BJ (cell line): ENCODE data around the gene U2SURP. TPM values are rescaled to one million over a fixed set of nuclear protein-coding genes. Genes with fewer than 3 reads are reported as not detected.
A peak's percentile ranks its signal among the peaks of the same experiment; 100 is the strongest.
"Not testable (repeated sequence)": the region's sequence is repeated elsewhere in the genome, so short reads cannot be mapped to it uniquely, and the experiment has no call there.

Source experiments
- CTCF ChIA-PET: fragments of 350-600 bp; formaldehyde crosslinking; extraction: SDS; loops from one replicate; lab custom pipeline; 2021; ENCODE audit warnings: antibody characterized with exemption, inconsistent platforms; lab: Yijun Ruan, JAX
- POLR2A ChIA-PET: fragments of 300-600 bp; sonication (Branson Sonifier 250); formaldehyde crosslinking; extraction: SDS; loops from one replicate; lab custom pipeline; 2021; ENCODE audit warnings: antibody characterized with exemption; lab: Charles Lee
- DNase-seq: peaks from one replicate; pipeline ENCODE4 v3.0.0-alpha.2; 2011; ENCODE audit warnings: low read depth
- H3K27me3 ChIP-seq: 2 replicates; pipeline ENCODE4 v1.6.0; 2011; ENCODE audit warnings: low read length; ENCODE audit not compliant: control insufficient read depth, insufficient read depth
- H3K36me3 ChIP-seq: 2 replicates; pipeline ENCODE4 v1.5.1; 2011; ENCODE audit warnings: low read length; ENCODE audit not compliant: control insufficient read depth, insufficient read depth
- H3K4me3 ChIP-seq: 2 replicates; pipeline ENCODE4 v1.5.1; 2011; ENCODE audit warnings: low read depth, mild to moderate bottlenecking, control low read depth, low read length
- CTCF ChIP-seq: IDR thresholded peaks from 2 replicates; pipeline ENCODE4 v1.5.1; 2011; ENCODE audit warnings: low read depth, mild to moderate bottlenecking, control low read depth, inconsistent platforms, low read length, moderate library complexity; ENCODE audit not compliant: insufficient read depth
- polyA plus RNA-seq: library from polyadenylated mRNA; depleted of rRNA; stranded (reverse); fragments of >200 nt; gene quantifications from 2 replicates; pipeline ENCODE4 v1.2.3, GENCODE V29; 2011

The U2SURP gene
- polyA plus RNA-seq, 1 experiment: 22.6 TPM

DNA sequence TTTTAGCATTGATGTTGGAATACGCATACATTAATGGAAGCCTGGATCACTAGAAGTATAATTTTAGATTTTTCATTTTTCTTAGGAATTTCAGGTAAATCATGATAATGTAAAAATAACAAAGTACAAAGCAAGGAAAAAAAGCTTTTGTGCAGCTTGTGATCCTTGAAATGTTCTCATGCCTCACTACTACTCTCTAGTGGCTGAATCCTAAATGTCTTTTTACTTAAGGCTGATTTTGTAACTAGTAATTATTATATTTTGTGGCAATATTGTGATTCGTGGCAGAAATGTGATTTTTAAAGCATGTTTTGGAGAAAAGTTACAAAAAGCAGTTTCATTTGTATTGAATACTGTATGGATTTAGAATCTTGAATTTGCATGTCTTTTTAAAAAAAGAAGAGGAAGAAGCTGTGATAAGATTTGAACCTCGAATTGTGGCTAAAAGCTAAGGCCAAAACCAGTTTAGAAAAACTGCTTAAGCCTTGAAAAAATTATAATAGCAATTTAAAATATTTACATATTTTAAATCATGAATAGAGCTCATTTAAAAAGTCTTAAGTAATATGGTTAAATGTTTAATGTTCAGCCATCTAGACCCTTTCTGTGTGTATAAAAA lies 39.0 kb downstream of the U2SURP start:
- Histone ChIP-seq H3K27me3 (no peaks in the 10 kb centered on the region), H3K4me3 (no peak overlapping the region), H3K36me3 (peaks cover 2% of the 10 kb centered on the region)
- peak; percentile 57 for TF ChIP-seq CTCF
- ChIA-PET POLR2A (no interaction called here), CTCF (interaction anchor here (0.5 to 1.9 kb wide), 5 partner anchors 10 to 634 kb away, joined by 3 to 7 read pairs (median 3); no protein-coding TSS in a partner anchor)
- DNase-seq: no peak

GRCh38 chr3:143041903-143042302 lies 40.5 kb downstream of the U2SURP start:
- POLR2A ChIA-PET: interaction anchor here (0.7 kb wide), 1 partner anchor 29 kb away, joined by 3 read pairs; no protein-coding TSS in a partner anchor
- CTCF ChIA-PET: interaction anchor here (1.4 to 1.8 kb wide), 2 partner anchors 11 to 633 kb away, joined by 3 to 6 read pairs; no protein-coding TSS in a partner anchor
- DNase-seq: no peak
- TF ChIP-seq CTCF: no peak
- no peak overlapping the region for H3K4me3 ChIP-seq
- H3K36me3 ChIP-seq: no peaks in the 10 kb centered on the region; the same call in 1 of the 2 replicates
- H3K27me3 ChIP-seq: no peaks in the 10 kb centered on the region

- ChIA-PET CTCF (no interaction called here), POLR2A (no interaction called here)
- H3K27me3 ChIP-seq: no peaks in the 10 kb centered on the region
- H3K4me3 ChIP-seq: no peak overlapping the region
- no peaks in the 10 kb centered on the region; the same call in 1 of the 2 replicates for H3K36me3 ChIP-seq
- DNase-seq: no peak
- TF ChIP-seq CTCF: no peak
Observed at GRCh38 chr3:143045639-143046038, 44.3 kb downstream of the U2SURP start.

DNA sequence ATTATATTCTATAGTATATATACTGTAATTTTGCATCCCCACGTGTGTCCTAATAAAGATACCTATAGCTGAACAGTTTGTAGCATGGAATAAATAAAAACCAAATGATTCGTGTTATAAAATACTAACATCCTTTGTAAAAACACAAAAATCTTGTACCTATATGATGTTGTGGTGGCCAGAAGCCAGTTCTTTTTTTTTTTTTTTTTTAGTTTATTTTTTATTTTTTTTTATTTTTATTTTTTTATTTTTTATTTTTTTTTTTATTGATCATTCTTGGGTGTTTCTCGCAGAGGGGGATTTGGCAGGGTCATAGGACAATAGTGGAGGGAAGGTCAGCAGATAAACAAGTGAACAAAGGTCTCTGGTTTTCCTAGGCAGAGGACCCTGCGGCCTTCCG lies 44.7 kb downstream of the U2SURP start:
- POLR2A ChIA-PET, CTCF ChIA-PET, DNase-seq, H3K4me3 ChIP-seq, H3K36me3 ChIP-seq, H3K27me3 ChIP-seq: not testable (repeated sequence)

DNA sequence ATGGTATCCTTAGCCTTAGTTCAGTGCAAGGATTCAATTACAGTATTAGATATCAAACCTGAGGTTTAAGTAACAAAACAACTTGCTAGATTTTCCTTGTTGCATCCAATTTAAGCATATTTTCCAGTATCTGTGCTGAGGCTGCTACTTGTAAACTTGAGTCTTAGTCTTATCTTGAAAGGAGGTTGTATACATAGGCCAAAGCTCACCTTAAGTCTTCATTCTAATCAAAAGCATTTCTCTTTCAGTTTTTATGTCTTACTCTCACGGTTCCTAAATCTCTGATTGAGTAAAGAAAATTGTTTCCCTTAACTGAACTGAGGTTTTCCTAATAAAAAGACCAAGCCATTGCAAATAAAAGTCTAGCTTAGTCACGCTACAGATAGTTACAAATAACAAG lies 52.6 kb downstream of the U2SURP start:
- no peak for TF ChIP-seq CTCF
- no peak for DNase-seq
- POLR2A ChIA-PET: no interaction called here
- no peaks in the 10 kb centered on the region for H3K27me3 ChIP-seq
- no peak overlapping the region for H3K4me3 ChIP-seq
- no peaks in the 10 kb centered on the region; the same call in none of the 2 replicates for H3K36me3 ChIP-seq
- CTCF ChIA-PET: no interaction called here
